HK-2 (cell line): ENCODE data around the gene ISCA1.

Experiments
- DNase-seq: peaks from one replicate; pipeline ENCODE4 v3.0.0-alpha.2; 2018; ENCODE audit not compliant: unreplicated experiment

The ISCA1 gene

GRCh38 chr9:86285261-86285660 is 2.9 kb upstream of the ISCA1 start:
- DNase-seq, result no peak

- no peak for DNase-seq
Measured at GRCh38 chr9:86282979-86283535, 719 bp upstream of the ISCA1 start.

- DNase-seq, result no peak
Measured at GRCh38 chr9:86281593-86282076, 703 bp downstream of the ISCA1 start.

GRCh38 chr9:86280580-86280979 is 1.8 kb downstream of the ISCA1 start:
- no peak for DNase-seq

- DNase-seq, result no peak
Measured at GRCh38 chr9:86279839-86280238, 2.5 kb downstream of the ISCA1 start.

DNA sequence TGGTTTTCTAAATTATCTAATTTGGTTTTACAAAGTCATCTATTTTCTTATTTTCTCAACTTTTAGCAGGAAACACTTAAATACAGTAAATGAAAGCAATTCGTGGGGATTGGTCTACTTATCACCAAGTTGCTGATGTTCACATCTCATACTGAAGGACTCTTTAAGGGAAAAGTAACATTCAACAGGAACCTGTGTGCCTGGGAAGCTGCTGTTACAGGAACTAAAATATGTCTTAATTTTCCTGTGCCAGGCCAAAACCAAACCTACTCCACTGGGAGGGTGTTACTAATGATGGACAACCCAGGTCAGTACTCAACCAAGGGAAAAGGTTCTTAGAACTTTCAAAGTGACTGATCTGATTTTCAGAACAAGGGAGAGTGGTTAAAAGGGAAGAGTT is 5.3 kb downstream of the ISCA1 start:
- DNase-seq, result no peak

DNA sequence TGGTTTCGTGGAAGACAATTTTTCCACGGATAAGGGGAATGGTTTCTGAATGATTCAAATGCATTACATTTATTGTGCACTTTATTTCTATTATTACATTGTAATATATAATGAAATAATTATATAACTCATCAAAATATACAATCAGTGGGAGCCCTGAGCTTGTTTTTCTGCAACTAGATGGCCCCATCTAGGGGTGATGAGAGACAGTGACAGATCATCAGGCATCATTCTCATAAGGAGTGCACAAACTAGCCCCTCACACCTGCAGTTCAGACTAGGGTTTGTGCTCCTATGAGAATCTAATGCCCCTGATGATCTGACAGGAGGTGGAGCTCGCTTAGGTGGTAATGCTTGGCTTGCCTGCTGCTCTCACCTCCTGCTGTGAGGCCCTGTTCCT is 6.4 kb downstream of the ISCA1 start:
- no peak for DNase-seq

DNA sequence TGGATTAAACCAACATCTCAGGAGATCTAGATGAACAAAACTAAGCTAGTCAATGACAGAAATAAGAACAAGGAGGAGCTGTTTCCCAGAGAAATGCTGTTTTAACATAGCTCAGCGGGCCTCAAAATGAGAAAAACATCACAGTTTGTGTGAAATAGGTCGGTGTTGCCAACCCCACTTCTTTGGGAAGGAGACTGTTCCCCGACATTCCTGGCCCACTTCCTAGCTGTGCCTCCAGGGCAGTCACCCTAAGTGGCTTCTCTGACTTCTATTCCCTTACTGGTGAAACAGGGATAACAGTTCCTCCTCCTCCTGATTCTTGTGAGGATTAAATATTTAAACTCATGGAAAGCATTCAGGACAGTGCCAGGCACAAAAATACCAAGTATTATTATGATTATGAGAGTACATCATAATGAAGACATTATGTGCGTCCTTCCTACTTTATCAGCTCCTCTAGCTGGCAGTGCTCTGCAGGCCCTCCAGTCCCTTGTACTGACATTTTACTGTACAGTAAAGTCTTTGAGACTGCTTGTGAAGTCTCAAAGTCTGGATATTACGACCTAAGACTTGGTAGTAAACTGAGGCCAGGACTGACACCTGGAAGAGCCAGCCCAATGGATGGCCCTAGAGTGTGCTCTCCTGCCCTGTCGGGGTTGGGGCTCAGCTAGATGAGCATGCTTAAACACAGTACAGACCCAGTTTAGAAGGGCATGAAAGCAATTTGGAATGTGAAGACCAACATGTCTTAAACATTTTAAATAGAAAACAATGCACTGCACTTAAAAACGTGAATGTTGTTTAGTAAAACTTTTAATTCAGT is 7.3 kb downstream of the ISCA1 start:
- no peak for DNase-seq

GRCh38 chr9:86272221-86272620 is 10.1 kb downstream of the ISCA1 start:
- DNase-seq, result no peak

DNA sequence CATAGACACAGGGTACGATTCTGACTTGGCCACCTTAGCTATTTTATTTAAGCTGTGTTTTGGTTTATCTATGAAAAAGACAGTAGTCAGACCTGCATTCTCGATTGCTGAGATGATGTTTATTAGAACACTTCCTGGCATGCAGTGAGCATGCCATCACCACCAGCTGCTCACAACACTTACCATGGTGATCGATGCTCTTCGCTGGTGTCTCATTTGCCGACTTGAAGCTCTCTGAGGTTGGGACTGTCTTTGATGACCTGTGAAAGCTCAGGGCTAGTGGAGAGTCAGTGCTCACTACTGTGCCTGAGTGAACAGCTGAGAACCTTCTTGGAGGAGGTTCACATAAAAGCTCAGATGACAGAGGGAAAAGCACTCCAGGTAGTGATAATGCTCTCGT is 18.5 kb downstream of the ISCA1 start:
- no peak for DNase-seq

DNA sequence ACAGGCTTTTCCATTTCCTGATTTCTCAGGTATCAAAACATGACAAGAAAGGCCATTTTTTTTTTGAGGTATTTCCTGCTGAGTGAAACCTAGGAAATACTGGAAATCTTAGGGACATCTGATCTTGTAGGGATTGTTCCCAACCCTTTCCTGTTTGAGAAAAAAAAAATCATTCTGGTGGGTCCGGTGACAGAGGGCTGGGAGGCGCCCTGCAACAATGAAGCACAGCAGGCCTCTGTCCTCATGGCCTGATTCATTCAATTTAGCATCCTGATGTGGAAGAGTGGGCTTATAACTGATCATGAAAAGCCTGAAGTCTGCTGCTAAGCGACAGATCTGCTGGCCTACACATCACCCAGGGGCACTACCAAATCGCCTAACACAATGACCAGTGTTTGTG is 19.8 kb downstream of the ISCA1 start:
- DNase-seq, result no peak

DNA sequence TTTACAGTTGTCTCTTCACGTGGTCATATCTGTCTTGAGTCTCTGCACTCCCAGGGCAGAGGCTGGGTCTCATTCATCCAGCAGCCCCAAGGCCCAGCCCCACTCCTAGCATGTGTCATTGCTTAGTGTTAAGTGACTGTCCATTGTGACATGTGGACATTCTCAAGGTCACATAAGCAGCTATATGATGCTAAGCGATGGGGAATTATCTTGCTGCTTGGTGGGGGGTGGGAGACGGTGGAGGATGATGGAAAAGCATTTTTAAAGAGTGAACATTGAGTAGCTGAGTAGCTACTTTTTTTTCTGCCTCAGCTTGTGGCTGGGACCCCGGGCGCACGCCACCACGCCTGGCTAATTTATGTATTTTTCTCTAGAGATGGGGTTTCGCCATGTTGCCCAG is 22.8 kb downstream of the ISCA1 start, which contains the start of gene C9orf153:
TSS of gene C9orf153 (minus strand) at position 101 of the 400 bp plus-strand sequence. CDS start 30,054 bp downstream, outside the sequence.
- DNase-seq, result no peak

GRCh38 chr9:86257391-86257790 is 24.9 kb downstream of the ISCA1 start:
- no peak for DNase-seq

- no peak for DNase-seq
Measured at GRCh38 chr9:86256653-86257052, 25.7 kb downstream of the ISCA1 start.

DNA sequence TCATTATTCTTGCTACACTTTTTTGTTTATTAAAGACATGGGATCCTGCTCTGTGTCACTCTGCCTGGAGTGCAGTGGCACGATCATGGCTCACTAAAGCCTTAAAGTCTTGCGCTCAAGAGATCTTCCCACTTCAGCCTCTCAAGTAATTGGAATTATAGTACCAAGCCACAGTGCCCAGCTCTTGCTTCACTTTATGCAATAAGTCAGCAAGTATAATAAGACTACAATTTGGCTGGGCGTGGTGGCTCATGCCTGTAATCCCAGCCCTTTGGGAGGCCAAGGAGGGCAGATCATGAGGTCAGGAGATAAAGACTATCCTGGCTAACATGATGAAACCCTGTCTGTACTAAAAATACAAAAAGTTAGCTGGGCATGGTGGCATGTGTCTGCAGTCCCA is 28.8 kb downstream of the ISCA1 start:
- DNase-seq, result no peak

- DNase-seq, result no peak
Measured at GRCh38 chr9:86252870-86253269, 29.5 kb downstream of the ISCA1 start.

DNA sequence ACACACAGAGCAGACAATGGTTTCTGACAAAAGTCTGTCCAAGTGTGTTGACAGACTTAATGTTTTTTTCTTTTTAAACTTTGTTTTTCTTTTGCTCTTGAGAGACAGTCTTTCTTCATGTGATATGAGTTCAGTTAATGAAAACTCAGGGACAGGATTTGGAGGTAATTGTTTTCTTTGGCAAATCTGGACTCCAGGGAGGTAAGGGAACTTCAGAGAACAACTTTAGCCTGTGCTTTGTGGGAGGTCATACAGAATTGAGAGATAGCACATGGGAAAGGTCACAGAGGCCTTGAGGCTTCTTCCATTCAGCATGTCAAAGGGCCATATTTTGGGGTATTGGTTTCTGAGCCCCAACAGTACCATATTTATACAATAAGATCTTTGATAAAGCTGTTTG is 32.2 kb downstream of the ISCA1 start:
- DNase-seq, result no peak

GRCh38 chr9:86248746-86249145 is 33.6 kb downstream of the ISCA1 start:
- no peak for DNase-seq

DNA sequence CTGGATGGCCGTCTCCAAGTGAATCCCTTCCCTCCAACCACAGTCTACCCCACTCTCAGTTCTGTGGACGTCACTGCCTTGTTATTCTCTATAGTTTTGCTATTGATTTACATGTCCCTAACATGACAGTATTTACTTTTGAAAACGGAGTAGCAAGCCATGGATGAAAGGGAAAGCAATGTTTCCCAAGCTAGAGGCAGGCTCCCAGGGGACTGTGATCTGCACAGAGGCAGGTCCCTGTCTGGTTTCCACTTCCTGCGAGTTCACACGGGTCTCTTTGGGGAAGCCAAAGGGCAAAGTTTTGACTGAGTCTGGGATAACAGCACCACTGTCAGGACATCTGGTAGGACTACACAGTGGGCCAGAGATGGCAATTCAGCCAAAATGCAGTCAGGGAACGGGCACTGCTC is 35.6 kb downstream of the ISCA1 start:
- no peak for DNase-seq

- no peak for DNase-seq
Measured at GRCh38 chr9:86242071-86242470, 40.3 kb downstream of the ISCA1 start.

GRCh38 chr9:86241216-86241615 is 41.1 kb downstream of the ISCA1 start:
- no peak for DNase-seq

GRCh38 chr9:86238861-86239770 is 43.2 kb downstream of the ISCA1 start:
- DNase-seq, result no peak
